8988T (cell line): ENCODE results near the gene CDKN2C.

ENCODE experiments used
- DNase-seq: peaks from one replicate; pipeline ENCODE4 v3.0.0; 2011

CDKN2C gene

GRCh38 chr1:50966991-50967390, 3.1 kb upstream of the CDKN2C start:
- DNase-seq: no peak

GRCh38 chr1:50967416-50968157, 2.5 kb upstream of the CDKN2C start:
- DNase-seq: no peak

- DNase-seq: peak; percentile 68
Observed at GRCh38 chr1:50968158-50968820, 1.8 kb upstream of the CDKN2C start.

GRCh38 chr1:50968821-50969610, 1.0 kb upstream of the CDKN2C start:
- DNase-seq: no peak

- no peak for DNase-seq
Observed at GRCh38 chr1:50970509-50970887, 453 bp downstream of the CDKN2C start.

GRCh38 chr1:50970931-50971582, 1.0 kb downstream of the CDKN2C start:
- no peak for DNase-seq

- no peak for DNase-seq
Observed at GRCh38 chr1:50971748-50972305, 1.8 kb downstream of the CDKN2C start.

- DNase-seq: no peak
Observed at GRCh38 chr1:50972766-50973165, 2.7 kb downstream of the CDKN2C start.

- DNase-seq: no peak
Observed at GRCh38 chr1:50973255-50973654, 3.2 kb downstream of the CDKN2C start.

- no peak for DNase-seq
Observed at GRCh38 chr1:50973875-50974617, 4.0 kb downstream of the CDKN2C start.

GRCh38 chr1:50974618-50974935, 4.5 kb downstream of the CDKN2C start:
- DNase-seq: no peak

- no peak for DNase-seq
Observed at GRCh38 chr1:50975436-50975835, 5.4 kb downstream of the CDKN2C start.

GRCh38 chr1:50976111-50976889, 6.3 kb downstream of the CDKN2C start:
- no peak for DNase-seq

GRCh38 chr1:50976890-50977574, 7.0 kb downstream of the CDKN2C start:
- DNase-seq: no peak

GRCh38 chr1:50977575-50978143, 7.6 kb downstream of the CDKN2C start:
- no peak for DNase-seq

- no peak for DNase-seq
Observed at GRCh38 chr1:50978144-50978851, 8.3 kb downstream of the CDKN2C start.

- no peak for DNase-seq
Observed at GRCh38 chr1:50978852-50979781, 9.1 kb downstream of the CDKN2C start.

- DNase-seq: no peak
Observed at GRCh38 chr1:50979937-50980336, 9.9 kb downstream of the CDKN2C start.

- no peak for DNase-seq
Observed at GRCh38 chr1:50980505-50980904, 10.5 kb downstream of the CDKN2C start.
